GM23248 (cell line): ENCODE measurements around the gene DPY30.
"Not testable (repeated sequence)": the region's sequence is repeated elsewhere in the genome, so short reads cannot be mapped to it uniquely, and the experiment has no call there.

Source experiments
- EZH2 ChIP-seq: fragments of 200-600 bp; sonication (generic); IDR thresholded peaks from 2 replicates; pipeline ENCODE4 v1.6.1; 2018; ENCODE audit warnings: antibody characterized with exemption, mild to moderate bottlenecking; ENCODE audit not compliant: insufficient read depth, poor library complexity, severe bottlenecking
- EZH2phosphoT487 ChIP-seq: fragments of 200-600 bp; sonication (generic); IDR thresholded peaks from 2 replicates; pipeline ENCODE4 v1.6.1; 2018; ENCODE audit warnings: antibody characterized with exemption, moderate library complexity, mild to moderate bottlenecking, low read depth; ENCODE audit not compliant: insufficient read depth

DNA sequence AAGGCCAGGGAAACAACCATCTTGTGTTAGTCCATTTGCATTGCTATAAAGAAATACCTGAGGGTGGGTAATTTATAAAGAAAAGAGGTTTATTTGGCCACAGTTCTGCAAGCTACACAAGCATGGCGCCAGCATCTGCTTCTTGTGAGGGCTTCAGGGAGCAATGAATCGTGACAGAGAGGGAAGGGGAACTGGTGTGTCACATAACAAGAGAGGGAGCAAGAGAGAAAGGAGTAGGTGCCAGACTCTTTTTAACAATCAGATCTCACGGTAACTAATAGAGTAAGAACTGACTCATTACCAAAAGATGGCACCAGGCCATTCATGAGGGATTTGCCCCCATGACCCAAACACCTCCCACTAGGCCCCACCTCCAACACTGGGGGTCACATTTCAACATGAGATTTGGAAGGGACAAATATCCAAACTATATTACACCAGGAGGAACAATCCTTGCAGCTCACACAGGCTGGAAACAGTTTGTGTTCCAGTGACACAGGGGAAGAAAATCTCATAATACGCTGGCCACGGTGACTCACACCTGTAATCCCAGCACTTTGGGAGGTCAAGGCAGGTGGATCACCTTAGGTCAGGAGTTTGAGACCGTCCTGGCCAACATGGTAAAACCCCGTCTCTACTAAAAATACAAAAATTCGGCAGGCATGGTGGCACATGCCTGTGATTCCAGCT, 5.3 kb downstream of the DPY30 start:
- not testable (repeated sequence) for TF ChIP-seq EZH2, EZH2phosphoT487
